Aorta (tissue), 5 donors: Measurements from ENCODE around the gene STARD13. TPM values are rescaled to one million over a fixed set of nuclear protein-coding genes. Genes with fewer than 3 reads are reported as not detected.
A peak's percentile ranks its signal among the peaks of the same experiment; 100 is the strongest.

Experiments used
- ATAC-seq: fragments of 200-7000 bp; cut with Tn5 transposase; one replicate; pipeline ENCODE4 v1.9.1; 2022; ENCODE audit warnings: moderate library complexity; ENCODE audit not compliant: low FRiP score
- DNase-seq, 2 donors: peaks; one replicate each; pipeline ENCODE4 v3.0.0-alpha.2; 2020
- H3K27ac ChIP-seq, 2 donors: one replicate each; pipeline ENCODE4 v1.5.1; 2013; ENCODE audit warnings: low read length in 2 of 2, mild to moderate bottlenecking in 2 of 2, moderate library complexity in 2 of 2, control low read depth in 1 of 2, inconsistent platforms in 1 of 2, low read depth in 1 of 2
- H3K27me3 ChIP-seq, 2 donors: one replicate each; pipeline ENCODE4 v1.6.1; 2013; ENCODE audit warnings: control low read depth in 1 of 2, low read length in 1 of 2, mild to moderate bottlenecking in 1 of 2, moderate library complexity in 1 of 2; ENCODE audit not compliant: insufficient read depth in 2 of 2, control insufficient read depth in 1 of 2
- H3K36me3 ChIP-seq, 2 donors: one replicate each; pipeline ENCODE4 v1.6.1; 2013; ENCODE audit warnings: control low read depth in 1 of 2, low read length in 1 of 2, mild to moderate bottlenecking in 1 of 2; ENCODE audit not compliant: insufficient read depth in 2 of 2, control insufficient read depth in 1 of 2
- H3K4me1 ChIP-seq, 2 donors: one replicate each; pipeline ENCODE4 v1.6.1; 2013; ENCODE audit warnings: low read length in 2 of 2, control low read depth in 1 of 2, mild to moderate bottlenecking in 1 of 2, moderate library complexity in 1 of 2; ENCODE audit not compliant: insufficient read depth in 2 of 2, control insufficient read depth in 1 of 2
- H3K4me3 ChIP-seq, 2 donors: one replicate each; pipeline ENCODE4 v1.5.1; 2013; ENCODE audit warnings: low read length in 2 of 2, control low read depth in 1 of 2, mild to moderate bottlenecking in 1 of 2
- H3K9me3 ChIP-seq: one replicate; pipeline ENCODE4 v1.6.1; 2013; ENCODE audit warnings: mild to moderate bottlenecking, low read length; ENCODE audit not compliant: control insufficient read depth
- WGBS, 2 donors: extraction: QIAGEN DNeasy Blood & Tissue Kit; methylation state at CpG; one replicate each; pipeline ENCODE4 v1.1.7; 2013; 5-methylcytosine and 5-hydroxymethylcytosine counted together
- intact Hi-C, 2 donors: fragments of 100-400 bp; cut with DNase I; formaldehyde crosslinking; loops; one replicate each; pipeline versions ENCODE4 v1.14.2 to v1.15.0; 2022
- polyA plus RNA-seq, 2 donors: library from polyadenylated mRNA; stranded (reverse); fragments of 200-250 nt; gene quantifications; one replicate each; pipeline ENCODE4 v1.2.3, GENCODE V29; 2013
- total RNA-seq, 2 donors: library from RNA; stranded (reverse); fragmentation: NEBNext Ultra II Directional; extraction: Animal tissue kit (Norgen Biotek cat#: 25700); gene quantifications; one replicate each; pipeline ENCODE4 v1.2.1, GENCODE V29; 2021
- donor health status: healthy with polysubstance abuse.
- donor health status: Bipolar disorder and iron deficiency.
- donor health status: DM: no; HTN: no; CAD: no.
- donor health status: DM: no; HTN: no; CAD: no.
- donor health status: DM: yes; HTN: yes; CAD: no.

STARD13 gene
- total and polyA plus RNA-seq, 4 donors: 15.0 to 85.5 (median 39.8) TPM

- Histone ChIP-seq H3K27ac (peak overlapping the region in 1 of 2 donors; percentile 41), H3K9me3 (no peaks in the 10 kb centered on the region), H3K27me3 (no peaks in the 10 kb centered on the region), H3K4me1 (peaks cover 4 to 6% of the 10 kb centered on the region in 2 donors), H3K4me3 (no peak overlapping the region), H3K36me3 (no peaks in the 10 kb centered on the region)
- ATAC-seq (peak; percentile 41), DNase-seq (no peak)
- WGBS, 2 donors: 20 to 24% methylated on average over 3 of the region's 3 CpGs
- intact Hi-C loops: loop anchor here (5.0 to 10.0 kb wide), 2 partner anchors 42 to 109 kb away; no protein-coding TSS in a partner anchor
Measured at GRCh38 chr13:33235564-33235963, 50.0 kb downstream of the STARD13 start.

- H3K4me3 ChIP-seq: no peak overlapping the region
Measured at GRCh38 chr13:33235078-33235477, 50.5 kb downstream of the STARD13 start.

GRCh38 chr13:33233547-33233946 is 52.0 kb downstream of the STARD13 start:
- 94 to 95% methylated on average over 5 of the region's 5 CpGs for WGBS, 2 donors
- intact Hi-C loops: loop anchor here in 1 of 2 donors (10.0 kb wide), 1 partner anchor 111 kb away; no protein-coding TSS in a partner anchor
- Histone ChIP-seq H3K4me3 (no peak overlapping the region), H3K9me3 (no peaks in the 10 kb centered on the region), H3K36me3 (no peaks in the 10 kb centered on the region), H3K4me1 (peaks cover 4 to 6% of the 10 kb centered on the region in 2 donors), H3K27ac (no peak overlapping the region), H3K27me3 (no peaks in the 10 kb centered on the region)
- DNase-seq: no peak
- no peak for ATAC-seq

More at GRCh38 chr13:33235078-33235477, 50.5 kb downstream of the STARD13 start:
- H3K27me3 ChIP-seq: no peaks in the 10 kb centered on the region
- peak overlapping the region in 1 of 2 donors; percentile 56 for H3K27ac ChIP-seq
- DNase-seq (no peak), ATAC-seq (no peak)
- H3K36me3 ChIP-seq: no peaks in the 10 kb centered on the region
- H3K9me3 ChIP-seq: no peaks in the 10 kb centered on the region
- intact Hi-C loops: loop anchor here (5.0 to 10.0 kb wide), 2 partner anchors 42 to 110 kb away; no protein-coding TSS in a partner anchor
- peaks cover 4 to 6% of the 10 kb centered on the region in 2 donors for H3K4me1 ChIP-seq

- Histone ChIP-seq H3K27ac (peak overlapping the region in 1 of 2 donors; percentile 26), H3K4me1 (peaks cover 4 to 6% of the 10 kb centered on the region in 2 donors), H3K36me3 (no peaks in the 10 kb centered on the region), H3K9me3 (no peaks in the 10 kb centered on the region), H3K27me3 (no peaks in the 10 kb centered on the region), H3K4me3 (no peak overlapping the region)
- ATAC-seq (no peak), DNase-seq (no peak)
- intact Hi-C loops: loop anchor here in 1 of 2 donors (10.0 kb wide), 1 partner anchor 112 kb away; no protein-coding TSS in a partner anchor
- 96 to 98% methylated on average over 2 of the region's 2 CpGs for WGBS, 2 donors
Measured at GRCh38 chr13:33232883-33233282, 52.7 kb downstream of the STARD13 start.

- no peak overlapping the region for H3K27ac ChIP-seq
- WGBS, 2 donors: 95 to 98% methylated on average over 4 of the region's 4 CpGs
- intact Hi-C loops: loop anchor here in 1 of 2 donors (10.0 kb wide), 1 partner anchor 113 kb away; no protein-coding TSS in a partner anchor
Measured at GRCh38 chr13:33231339-33231738, 54.2 kb downstream of the STARD13 start.

GRCh38 chr13:33230178-33230881 is 55.2 kb downstream of the STARD13 start:
- Histone ChIP-seq H3K4me3 (no peak overlapping the region), H3K4me1 (peaks cover 1 to 4% of the 10 kb centered on the region in 2 donors), H3K27ac (no peak overlapping the region), H3K27me3 (no peaks in the 10 kb centered on the region), H3K9me3 (no peaks in the 10 kb centered on the region), H3K36me3 (no peaks in the 10 kb centered on the region)
- 82 to 85% methylated on average over 6 of the region's 6 CpGs for WGBS, 2 donors
- intact Hi-C loops: loop anchor here in 1 of 2 donors (10.0 kb wide), 1 partner anchor 114 kb away; no protein-coding TSS in a partner anchor
- ATAC-seq (no peak), DNase-seq (no peak)

More at GRCh38 chr13:33231339-33231738, 54.2 kb downstream of the STARD13 start:
- Histone ChIP-seq H3K36me3 (no peaks in the 10 kb centered on the region), H3K4me1 (peaks cover 4% of the 10 kb centered on the region in 2 donors), H3K4me3 (no peak overlapping the region), H3K9me3 (no peaks in the 10 kb centered on the region), H3K27me3 (no peaks in the 10 kb centered on the region)
- DNase-seq (no peak), ATAC-seq (no peak)

- Histone ChIP-seq H3K27ac (no peak overlapping the region), H3K27me3 (no peaks in the 10 kb centered on the region), H3K36me3 (no peaks in the 10 kb centered on the region), H3K4me1 (peaks cover 0 to 1% of the 10 kb centered on the region in 2 donors), H3K4me3 (no peak overlapping the region), H3K9me3 (no peaks in the 10 kb centered on the region)
- ATAC-seq (no peak), DNase-seq (no peak)
- 82 to 83% methylated on average over 10 of the region's 10 CpGs for WGBS, 2 donors
- intact Hi-C loops: loop anchor here (2.0 to 10.0 kb wide), 6 partner anchors 115 to 495 kb away; no protein-coding TSS in a partner anchor
Measured at GRCh38 chr13:33229446-33230177, 55.9 kb downstream of the STARD13 start.

GRCh38 chr13:33228648-33229445 is 56.7 kb downstream of the STARD13 start:
- DNase-seq (no peak), ATAC-seq (peak; percentile 74)
- no peaks in the 10 kb centered on the region for H3K27me3 ChIP-seq
- H3K36me3 ChIP-seq: no peaks in the 10 kb centered on the region
- peaks cover 0 to 1% of the 10 kb centered on the region in 2 donors for H3K4me1 ChIP-seq
- H3K27ac ChIP-seq: no peak overlapping the region
- H3K4me3 ChIP-seq: no peak overlapping the region
- WGBS, 2 donors: 41 to 42% methylated on average over 12 of the region's 12 CpGs
- intact Hi-C loops: loop anchor here (2.0 to 10.0 kb wide), 5 partner anchors 258 to 496 kb away; no protein-coding TSS in a partner anchor
- peaks cover 2% of the 10 kb centered on the region for H3K9me3 ChIP-seq
